SK-N-SH treated with all-trans-retinoic acid at 6 μM for 48 hours (cell line): ENCODE measurements around the gene CNGB1.

Experiments used
- BACH2 ChIP-seq: fragments of 250-450 bp; sonication (Bioruptor Pico); IDR thresholded peaks from 2 replicates; pipeline ENCODE4 v1.9.0; 2021; ENCODE audit warnings: mild to moderate bottlenecking, borderline replicate concordance
- ESRRG ChIP-seq: fragments of 250-450 bp; sonication (Bioruptor Pico); IDR thresholded peaks from 2 replicates; pipeline ENCODE4 v1.6.1; 2021; ENCODE audit warnings: mild to moderate bottlenecking
- OSR1 ChIP-seq: fragments of 250-450 bp; sonication (Bioruptor Pico); IDR thresholded peaks from 2 replicates; pipeline ENCODE4 v1.8.0; 2022; ENCODE audit warnings: moderate library complexity, mild to moderate bottlenecking, inconsistent platforms
- TOX ChIP-seq: fragments of 250-450 bp; sonication (Bioruptor Pico); IDR thresholded peaks from 2 replicates; pipeline ENCODE4 v1.8.0; 2021; ENCODE audit warnings: mild to moderate bottlenecking, moderate library complexity, borderline replicate concordance
- ZNF565 ChIP-seq: fragments of 450-650 bp; formaldehyde crosslinking; conservative IDR thresholded peaks from 2 replicates; pipeline ENCODE4 v1.5.0; 2020; ENCODE audit warnings: low read depth, mild to moderate bottlenecking, moderate library complexity
- ZNF70 ChIP-seq: fragments of 450-650 bp; formaldehyde crosslinking; IDR thresholded peaks from 2 replicates; pipeline ENCODE4 v1.5.0; 2020; ENCODE audit warnings: mild to moderate bottlenecking, moderate library complexity
- TF ChIP-seq, protein P1 (sequence below): fragments of 250-450 bp; sonication (Bioruptor Pico); IDR thresholded peaks from 2 replicates; pipeline ENCODE4 v1.5.1; 2020; ENCODE audit warnings: low read depth, mild to moderate bottlenecking, moderate library complexity
- TF ChIP-seq, protein P2 (sequence below): fragments of 250-450 bp; sonication (Bioruptor Pico); IDR thresholded peaks from 2 replicates; pipeline ENCODE4 v1.8.0; 2021; ENCODE audit warnings: low read depth, mild to moderate bottlenecking, moderate library complexity, borderline replicate concordance
- TF ChIP-seq, protein P3 (sequence below): fragments of 250-450 bp; sonication (Bioruptor Pico); IDR thresholded peaks from 2 replicates; pipeline ENCODE4 v1.8.0; 2020; ENCODE audit warnings: mild to moderate bottlenecking, moderate library complexity, borderline replicate concordance

DNA sequence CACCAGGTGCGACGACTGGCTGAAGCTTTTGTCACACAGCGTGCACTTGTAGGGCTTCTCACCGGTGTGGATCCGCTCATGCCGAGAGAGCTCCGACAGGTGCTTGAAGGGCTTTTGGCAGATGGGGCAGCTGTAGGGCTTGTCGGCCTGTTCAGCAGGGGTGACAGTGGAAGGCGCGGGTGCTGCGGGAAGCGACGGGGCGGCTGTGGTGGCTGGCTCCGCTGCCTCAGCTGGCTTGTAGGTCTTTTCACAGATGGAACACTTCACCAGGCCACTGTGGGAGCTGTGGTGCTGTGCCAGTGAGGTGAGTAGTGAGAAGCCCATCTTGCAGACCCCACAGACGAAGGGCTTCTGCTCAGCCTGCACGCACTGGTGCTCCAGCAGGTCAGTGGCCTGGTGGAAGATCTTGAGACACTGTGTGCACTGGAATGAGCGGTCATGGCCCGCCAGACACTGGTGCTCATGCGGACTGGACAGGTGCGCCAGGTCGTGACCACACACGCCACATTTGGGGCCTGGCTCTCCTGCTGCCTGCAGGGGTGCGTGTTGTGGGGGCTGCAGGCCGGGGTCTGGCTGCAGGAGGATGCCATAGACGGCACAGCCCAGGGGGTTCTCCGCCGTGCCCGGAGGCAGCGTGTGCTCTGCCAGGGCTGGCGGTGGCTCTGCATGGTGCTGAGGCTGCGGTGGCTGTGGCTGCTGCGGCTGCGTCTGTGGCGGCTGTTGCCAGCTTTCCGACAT, 26.8 kb upstream of the CNGB1 start:
- TF ChIP-seq ESRRG, result no peak
- no peak for TF ChIP-seq OSR1 (CRISPR knock-in tag)
- TF ChIP-seq, protein P1, sequence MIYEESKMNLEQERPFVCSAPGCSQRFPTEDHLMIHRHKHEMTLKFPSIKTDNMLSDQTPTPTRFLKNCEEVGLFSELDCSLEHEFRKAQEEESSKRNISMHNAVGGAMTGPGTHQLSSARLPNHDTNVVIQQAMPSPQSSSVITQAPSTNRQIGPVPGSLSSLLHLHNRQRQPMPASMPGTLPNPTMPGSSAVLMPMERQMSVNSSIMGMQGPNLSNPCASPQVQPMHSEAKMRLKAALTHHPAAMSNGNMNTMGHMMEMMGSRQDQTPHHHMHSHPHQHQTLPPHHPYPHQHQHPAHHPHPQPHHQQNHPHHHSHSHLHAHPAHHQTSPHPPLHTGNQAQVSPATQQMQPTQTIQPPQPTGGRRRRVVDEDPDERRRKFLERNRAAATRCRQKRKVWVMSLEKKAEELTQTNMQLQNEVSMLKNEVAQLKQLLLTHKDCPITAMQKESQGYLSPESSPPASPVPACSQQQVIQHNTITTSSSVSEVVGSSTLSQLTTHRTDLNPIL, result no peak
- TF ChIP-seq ZNF70 (CRISPR knock-in tag), result no peak
- TF ChIP-seq, protein P2, sequence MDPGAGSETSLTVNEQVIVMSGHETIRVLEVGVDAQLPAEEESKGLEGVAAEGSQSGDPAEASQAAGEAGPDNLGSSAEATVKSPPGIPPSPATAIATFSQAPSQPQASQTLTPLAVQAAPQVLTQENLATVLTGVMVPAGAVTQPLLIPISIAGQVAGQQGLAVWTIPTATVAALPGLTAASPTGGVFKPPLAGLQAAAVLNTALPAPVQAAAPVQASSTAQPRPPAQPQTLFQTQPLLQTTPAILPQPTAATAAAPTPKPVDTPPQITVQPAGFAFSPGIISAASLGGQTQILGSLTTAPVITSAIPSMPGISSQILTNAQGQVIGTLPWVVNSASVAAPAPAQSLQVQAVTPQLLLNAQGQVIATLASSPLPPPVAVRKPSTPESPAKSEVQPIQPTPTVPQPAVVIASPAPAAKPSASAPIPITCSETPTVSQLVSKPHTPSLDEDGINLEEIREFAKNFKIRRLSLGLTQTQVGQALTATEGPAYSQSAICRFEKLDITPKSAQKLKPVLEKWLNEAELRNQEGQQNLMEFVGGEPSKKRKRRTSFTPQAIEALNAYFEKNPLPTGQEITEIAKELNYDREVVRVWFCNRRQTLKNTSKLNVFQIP (CRISPR knock-in tag), result no peak
- TF ChIP-seq, protein P3, sequence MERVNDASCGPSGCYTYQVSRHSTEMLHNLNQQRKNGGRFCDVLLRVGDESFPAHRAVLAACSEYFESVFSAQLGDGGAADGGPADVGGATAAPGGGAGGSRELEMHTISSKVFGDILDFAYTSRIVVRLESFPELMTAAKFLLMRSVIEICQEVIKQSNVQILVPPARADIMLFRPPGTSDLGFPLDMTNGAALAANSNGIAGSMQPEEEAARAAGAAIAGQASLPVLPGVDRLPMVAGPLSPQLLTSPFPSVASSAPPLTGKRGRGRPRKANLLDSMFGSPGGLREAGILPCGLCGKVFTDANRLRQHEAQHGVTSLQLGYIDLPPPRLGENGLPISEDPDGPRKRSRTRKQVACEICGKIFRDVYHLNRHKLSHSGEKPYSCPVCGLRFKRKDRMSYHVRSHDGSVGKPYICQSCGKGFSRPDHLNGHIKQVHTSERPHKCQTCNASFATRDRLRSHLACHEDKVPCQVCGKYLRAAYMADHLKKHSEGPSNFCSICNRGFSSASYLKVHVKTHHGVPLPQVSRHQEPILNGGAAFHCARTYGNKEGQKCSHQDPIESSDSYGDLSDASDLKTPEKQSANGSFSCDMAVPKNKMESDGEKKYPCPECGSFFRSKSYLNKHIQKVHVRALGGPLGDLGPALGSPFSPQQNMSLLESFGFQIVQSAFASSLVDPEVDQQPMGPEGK, result no peak
- no peak for TF ChIP-seq BACH2
- TF ChIP-seq ZNF565 (CRISPR knock-in tag), result no peak
- no peak for TF ChIP-seq TOX (CRISPR knock-in tag)
